Endometrial microvascular endothelial cells (primary cell): ENCODE results near the gene PRR18. TPM values are rescaled to one million over a fixed set of nuclear protein-coding genes. Genes with fewer than 3 reads are reported as not detected.

Experiments used
- in situ Hi-C: cut with HindIII; loops from 2 replicates; pipeline ENCODE4 v1.10.0; 2017; ENCODE audit warnings: low sequenced_read_pairs, low pct_unique_long_range_greater_than_20kb; ENCODE audit errors: inconsistent ontology term
- total RNA-seq: library from RNA; depleted of rRNA; stranded (reverse); fragments of >200 nt; gene quantifications from one replicate; pipeline ENCODE4 v1.2.3, GENCODE V29; 2015; ENCODE audit errors: inconsistent ontology term

The PRR18 gene
- total RNA-seq, 1 donor from 2014 or later: not detected

DNA sequence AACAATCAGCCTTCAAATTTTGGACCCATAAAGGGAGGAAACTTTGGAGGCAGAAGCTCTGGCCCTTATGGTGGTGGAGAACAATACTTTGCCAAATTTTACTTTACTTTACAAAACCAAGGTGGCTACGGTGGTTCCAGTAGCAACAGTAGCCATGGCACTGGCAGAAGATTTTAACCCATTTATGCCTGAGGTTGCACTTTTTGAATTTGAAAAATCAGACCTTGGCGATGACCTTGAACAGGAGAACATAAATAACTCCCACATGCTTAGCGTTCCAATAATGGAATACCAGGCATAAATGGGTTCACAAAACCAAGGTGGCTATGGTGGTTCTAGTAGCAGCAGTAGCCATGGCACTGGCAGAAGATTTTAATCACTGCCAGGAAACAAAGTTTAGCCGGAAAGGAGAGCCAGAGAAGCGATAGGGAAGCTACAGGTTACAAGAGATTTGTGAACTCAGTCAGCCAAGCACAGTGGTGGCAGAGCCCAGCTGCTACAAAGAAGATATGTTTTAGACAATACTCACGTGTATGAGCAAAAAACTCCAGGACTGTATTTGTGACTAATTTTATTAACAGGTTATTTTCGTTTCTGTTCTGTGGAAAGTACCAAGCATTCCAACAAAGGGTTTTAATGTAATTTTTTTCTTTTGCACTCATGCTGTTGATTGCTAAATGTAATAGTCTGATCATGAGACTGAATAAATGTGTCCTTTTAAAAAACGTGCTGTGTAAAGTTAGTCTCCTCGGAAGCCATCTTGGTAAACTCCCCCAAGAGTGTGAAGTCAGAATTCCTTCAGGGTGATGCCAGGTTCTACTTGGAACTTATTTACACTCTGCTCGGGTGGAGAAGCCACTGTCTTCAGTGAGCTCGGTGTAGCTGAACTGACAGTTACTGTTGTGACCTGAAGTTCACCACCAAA, 27.4 kb upstream of the PRR18 start:
- in situ Hi-C loops: no loop called here

DNA sequence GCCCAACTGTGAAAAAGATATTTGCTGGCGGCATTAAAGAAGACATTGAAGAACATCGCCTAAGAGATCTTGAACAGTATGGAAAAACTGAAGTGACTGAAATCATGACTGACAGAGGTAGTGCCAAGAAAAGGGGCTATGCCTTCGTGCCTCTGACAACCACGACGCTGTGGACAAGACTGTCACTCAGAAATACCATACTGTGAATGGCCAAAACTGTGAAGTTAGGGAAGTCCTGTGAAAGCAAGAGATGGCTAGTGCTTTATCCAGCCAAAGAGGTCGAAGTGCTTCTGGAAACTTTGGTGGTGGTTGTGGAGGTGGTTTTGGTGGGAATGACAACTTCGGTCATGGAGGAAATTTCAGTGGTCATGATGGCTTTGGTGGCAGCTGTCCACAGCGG, 26.7 kb upstream of the PRR18 start:
- in situ Hi-C loops: no loop called here

DNA sequence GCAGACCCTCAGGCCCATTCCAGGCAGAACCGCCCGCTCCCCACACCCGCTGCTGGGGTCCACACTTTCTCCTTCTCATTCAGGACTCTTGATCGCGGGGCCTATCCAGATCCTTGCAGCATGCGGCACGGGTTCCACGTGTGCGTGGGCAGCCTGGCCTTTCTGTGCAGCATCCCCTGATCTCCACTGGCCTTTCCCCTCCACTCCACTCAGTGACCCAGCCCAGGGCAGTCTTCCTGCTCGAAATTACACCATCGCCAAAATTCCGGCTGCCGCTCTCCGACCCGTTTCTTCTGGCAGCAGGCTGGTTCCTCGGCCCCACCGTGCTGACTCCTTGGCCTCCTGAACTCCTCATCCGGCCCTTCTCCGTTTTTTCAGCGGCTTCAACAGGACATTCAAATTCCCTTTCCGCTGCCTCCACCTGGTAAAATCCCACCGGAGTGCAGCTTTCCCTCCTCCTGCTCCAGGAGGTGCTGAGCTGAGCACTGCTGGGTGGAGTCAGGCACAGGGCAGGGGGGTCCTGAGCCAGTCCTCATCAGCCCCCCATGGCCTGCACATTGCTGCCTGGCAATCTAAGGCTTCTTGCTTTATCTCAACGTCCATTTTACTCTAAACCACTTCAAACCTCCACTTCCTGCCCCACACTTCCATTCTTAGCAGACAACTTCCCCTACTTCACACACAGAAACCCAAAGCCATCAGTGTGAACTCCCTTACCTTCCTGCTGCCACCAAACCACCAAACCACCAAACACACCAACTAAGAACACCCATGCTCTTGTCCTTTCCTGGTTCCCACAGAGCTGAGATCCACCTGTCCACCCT, 25.2 kb upstream of the PRR18 start:
- in situ Hi-C loops: no loop called here

DNA sequence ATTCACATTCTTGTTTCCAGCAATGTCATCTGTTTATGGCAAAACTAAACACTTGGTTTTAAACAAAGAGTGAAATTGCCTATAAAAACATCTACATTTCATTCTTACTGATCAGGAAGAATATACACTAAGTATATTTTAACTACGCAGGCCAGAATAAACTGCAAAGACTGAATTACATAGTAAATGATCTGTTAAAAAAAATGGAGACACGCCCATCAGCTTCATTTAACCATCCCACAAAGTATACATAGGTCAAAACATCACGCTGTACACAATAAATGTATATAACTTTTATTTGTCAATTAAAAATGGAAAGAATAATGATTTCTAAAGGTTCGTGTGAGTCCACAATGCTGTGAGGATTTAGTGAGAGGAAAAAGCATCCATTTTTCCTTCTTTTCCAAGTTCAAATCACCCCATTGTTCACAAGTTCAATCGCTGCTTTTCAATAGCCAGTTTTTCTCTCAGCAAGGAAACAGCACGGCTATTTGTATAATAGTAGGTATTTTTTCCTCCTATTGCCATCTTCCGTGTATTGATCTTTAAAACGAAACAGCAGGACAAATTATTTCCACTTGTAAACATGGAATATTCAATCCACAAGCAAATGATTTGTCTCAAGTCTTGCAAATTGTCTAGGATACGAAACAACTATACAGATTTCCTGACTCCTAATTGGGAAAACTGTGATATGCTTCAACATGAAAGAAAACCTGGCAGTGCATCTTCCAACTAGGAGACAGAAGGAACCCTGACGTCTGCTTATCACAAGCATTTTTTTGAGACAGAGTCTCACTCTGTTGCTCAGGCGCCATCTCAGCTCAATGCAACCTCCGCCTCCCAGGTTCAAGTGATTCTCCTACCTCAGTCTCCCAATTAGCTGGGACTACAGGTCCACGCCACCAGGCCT, 23.6 kb upstream of the PRR18 start:
- in situ Hi-C loops: no loop called here

DNA sequence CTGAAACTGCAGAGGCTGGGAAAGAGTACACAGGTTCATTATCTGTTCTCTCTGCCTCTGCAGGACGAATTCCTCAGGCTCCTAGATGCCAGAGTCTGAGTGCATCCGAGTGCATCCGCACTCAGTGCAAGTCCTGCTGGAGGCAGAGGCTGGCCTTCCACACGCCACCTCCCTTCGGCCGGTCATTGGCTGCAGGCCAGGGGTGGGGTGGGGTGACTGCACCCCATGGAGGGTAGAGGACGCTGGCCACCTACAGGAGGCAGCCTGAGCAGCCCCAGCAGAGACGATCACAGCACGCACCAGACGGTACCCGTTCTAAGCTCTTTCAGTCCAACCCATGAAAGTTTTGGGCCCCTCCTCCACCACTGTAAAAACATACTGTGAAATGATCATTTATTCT, 22.4 kb upstream of the PRR18 start:
- in situ Hi-C loops: no loop called here

DNA sequence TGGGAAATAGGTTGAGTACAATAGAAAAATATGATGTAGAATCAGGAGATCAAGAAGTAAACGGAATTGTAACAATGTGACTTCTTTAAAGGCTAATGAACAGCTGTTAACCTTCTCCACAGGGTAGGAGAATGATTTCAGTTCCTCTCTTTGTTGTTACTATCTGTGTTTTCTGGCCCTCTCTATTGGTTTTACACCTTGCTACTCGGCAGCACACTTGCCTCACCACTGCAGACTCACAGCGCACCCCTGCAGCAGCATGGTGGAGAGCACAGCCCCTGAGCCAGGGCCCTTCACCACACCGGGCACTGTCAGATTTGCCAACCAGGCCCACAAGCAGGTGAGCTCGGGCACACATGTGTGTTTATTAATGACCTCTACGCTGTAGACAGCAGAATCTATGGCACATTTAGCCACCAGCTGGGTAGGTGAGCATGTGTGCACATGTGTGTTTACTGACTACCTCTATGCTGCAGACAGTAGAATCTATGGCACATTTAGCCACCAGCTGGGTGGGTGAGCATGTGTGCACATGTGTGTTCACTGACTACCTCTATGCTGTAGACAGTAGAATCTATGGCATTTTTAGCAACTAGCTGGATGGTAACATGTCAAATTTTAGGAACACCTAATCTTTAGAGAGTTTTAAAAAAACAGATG, 17.3 kb upstream of the PRR18 start:
- in situ Hi-C loops: no loop called here

DNA sequence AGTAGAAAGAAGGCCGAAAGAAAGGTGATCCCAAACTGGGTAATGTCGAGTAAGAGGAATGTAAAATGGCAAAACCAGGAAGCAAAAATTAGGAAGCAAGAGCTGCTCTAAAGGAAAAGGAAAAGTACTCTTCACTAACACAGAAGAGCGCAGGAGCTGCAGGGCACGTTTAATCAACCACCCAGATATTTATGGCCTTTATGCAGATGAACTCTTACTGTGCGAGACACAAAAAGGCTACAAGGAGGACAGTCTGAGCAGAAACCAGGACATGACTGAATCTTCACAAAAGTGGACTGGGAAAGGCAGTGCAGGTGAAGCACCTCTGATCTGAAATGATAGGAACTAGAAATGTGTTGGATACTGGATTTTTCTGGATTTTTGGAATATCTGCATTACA, 15.2 kb upstream of the PRR18 start:
- in situ Hi-C loops: no loop called here

DNA sequence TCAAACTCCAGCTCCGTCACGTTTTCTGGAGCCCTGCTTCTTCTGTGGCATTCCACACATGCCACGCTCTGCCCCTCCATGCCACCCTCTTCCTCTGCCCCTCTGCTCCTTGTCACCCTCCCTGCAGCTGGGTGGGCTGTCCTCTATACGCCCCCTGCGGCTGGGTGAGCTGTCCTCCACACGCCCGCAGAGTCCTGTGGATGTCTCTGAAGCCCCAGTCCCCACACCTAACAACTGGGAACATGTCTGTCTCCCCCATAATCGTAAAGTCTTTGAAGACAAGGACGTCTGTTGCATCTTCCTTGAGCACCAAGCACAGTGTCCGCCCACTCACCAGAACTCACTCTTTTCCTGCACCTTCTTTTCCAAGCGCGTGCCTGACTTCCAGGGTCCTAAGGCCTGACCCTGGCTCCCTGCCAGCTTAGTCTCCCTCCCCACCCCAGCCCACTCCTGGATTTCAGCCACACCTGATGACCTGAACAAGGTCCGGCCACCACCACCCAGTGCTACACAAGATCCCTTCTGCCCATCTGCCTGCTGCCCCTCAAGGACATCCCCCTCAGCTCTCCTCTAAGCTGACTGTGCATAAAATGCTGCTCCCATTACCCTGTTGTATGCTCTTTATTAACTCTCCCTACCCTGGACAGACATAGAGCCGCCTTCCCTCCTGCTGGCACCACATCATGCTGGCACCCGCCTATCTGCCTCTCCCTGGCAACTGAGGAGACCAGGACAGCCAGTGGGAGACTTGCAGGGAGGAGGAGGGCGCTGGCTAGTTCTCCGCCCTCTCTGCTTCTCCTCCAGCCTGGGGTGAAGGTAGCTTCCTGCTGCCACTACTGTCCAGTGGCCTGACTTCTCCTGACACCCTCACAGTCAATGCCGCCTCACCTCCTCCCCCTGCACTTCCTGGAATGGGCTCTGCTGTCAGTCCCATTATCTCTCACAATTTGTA, 10.7 kb upstream of the PRR18 start:
- in situ Hi-C loops: no loop called here

DNA sequence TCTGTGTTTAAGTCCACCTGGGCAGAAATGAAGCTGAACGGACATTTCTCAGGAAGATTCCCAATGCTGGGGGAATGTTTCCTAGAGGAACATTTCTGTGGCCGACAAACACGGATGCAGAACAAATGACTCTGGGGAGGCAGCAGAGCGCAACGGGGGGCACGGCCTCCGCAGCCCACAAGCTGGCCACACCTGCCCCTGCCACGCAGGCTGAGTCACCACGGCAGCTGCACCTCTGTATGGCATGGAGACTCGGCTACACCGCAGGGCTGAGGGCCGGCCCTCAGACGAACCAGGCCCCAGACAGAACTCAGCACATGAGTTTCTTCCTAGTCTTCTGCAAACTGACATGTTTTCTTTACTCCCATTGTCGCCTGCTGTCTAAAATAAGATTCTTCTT, 10.0 kb upstream of the PRR18 start:
- in situ Hi-C loops: no loop called here

DNA sequence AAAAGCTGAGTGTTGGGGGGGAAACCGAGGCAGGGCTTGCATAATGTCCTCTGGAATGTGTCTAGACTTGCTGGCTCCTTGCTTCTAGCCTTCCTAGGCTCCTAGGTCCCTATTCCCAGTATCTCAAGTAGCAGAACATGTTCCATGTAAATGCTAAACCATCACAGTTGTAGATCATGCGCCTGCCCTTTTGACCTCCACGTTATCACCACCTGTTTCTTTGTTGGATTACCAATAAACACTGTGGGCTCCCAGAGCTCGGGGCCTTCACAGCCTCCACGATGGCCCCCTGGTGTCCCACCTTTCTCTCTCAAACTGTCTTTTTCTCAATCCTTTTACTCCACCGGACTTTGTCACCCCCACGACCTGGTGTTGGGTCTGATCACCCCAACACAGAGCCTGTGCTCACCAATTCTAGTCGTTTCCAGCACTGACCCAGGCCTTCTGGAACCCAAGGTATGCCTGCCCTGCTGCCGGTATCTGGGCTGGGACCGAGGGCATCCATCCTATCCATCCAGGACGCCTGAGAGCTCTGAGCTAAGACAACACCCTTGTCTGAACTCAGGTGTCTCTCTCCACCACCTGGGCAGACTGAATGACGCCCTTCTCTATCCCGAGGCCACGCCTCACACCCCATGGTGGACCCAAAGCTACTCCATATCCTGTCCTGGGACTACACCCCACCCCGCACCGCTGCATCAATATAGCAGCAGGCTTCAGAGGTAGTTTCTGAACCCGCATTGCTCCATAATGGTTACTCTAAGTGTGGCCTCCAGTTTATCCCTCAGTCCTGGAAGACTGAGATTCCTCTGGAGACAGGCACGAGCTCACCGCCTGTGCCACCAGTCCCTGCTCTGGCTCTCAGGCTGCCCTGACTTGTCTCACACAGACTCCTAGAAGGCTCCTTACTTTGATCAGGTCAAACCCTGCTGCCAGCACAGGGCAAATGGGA, 9.3 kb upstream of the PRR18 start:
- in situ Hi-C loops: no loop called here

DNA sequence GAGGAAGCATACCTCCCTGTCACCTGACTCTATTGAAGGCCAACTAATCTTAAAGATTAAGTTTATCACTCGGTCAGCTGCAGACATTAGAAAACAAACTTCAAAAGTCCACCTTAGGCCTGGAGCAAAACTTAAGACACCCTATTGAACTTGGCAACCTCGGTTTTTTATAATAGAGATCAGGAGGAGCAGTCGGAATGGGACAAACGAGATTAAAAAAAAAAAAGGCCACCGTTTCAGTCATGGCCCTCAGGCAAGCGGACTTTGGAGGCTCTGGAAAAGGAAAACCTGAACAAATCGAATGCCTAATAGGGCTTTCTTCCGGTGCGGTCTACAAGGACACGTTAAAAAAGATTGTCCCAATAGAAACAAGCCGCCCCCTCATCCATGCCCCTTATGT, 7.2 kb upstream of the PRR18 start:
- in situ Hi-C loops: no loop called here

DNA sequence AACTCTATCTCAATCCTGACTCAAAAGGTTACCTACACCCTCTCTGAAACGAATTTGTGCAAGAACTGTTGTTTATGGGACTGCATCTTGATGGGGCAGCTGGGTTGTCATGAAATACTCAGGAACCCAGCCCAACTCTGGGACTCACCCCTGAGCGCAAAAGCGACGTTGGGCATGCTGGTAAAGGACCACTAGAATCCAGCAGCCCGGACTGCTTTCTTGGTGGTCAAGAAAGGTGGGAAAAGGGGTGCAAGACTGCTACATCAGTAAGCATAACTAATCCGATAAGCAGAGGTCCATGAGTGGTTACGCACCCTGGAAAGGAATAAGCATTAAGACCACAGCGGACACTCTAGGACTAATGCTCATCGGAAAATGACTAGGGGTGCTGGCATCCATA, 6.3 kb upstream of the PRR18 start:
- in situ Hi-C loops: no loop called here

DNA sequence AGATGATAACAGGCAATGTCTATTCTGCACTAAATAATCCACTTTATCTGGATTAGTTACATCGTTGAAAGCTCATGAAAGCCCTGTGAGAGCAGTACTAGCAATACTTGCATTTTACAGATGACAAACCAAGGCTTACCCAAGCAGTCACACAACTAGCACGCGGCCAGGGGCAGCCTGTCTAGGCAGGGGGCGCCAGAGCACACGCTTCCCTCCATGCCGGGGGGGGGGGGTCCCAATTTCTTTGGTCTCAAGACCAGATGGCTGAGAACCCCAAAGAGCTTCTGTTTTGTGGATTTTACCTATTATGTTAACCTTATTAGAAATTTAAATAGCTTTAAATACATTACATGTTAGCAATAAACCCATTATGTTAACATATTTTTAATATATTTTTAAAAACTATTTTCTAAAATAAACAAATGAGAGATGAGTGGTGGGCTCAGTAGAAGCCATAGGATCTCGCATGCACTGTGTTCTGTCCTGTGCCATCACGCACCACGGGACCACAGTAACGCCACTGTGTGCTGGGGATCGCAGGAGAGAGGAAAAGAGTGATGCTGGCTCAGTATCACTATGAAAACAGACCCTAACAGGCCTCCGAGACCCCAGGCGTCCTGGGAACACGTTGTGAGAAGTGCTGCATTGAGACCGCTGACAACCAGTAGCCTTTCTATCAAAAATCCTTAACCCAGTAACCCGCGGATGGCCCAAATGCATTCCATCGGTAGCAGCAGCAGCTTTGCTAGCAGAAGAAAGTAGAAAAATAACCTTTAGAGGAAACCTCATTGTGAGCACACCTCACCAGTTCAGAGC, 5.3 kb upstream of the PRR18 start:
- in situ Hi-C loops: no loop called here

DNA sequence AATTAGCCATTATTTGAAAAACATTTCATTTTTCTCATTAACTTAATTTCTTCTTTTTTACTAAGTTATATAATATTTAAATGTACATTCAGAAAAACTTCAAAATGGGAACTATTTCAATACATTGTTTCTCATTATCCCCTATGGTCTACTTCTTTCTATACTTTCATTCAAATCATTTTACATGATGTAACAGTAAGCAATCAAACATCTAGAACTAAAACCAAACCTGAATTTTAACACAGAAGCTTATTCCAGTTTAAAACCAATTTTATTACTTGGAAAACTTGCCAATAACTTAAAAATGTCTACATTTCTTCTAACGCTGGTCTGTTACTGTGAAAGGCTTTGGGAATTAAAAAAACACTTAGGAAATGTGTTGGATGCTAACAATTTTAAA, 4.6 kb upstream of the PRR18 start:
- in situ Hi-C loops: no loop called here

DNA sequence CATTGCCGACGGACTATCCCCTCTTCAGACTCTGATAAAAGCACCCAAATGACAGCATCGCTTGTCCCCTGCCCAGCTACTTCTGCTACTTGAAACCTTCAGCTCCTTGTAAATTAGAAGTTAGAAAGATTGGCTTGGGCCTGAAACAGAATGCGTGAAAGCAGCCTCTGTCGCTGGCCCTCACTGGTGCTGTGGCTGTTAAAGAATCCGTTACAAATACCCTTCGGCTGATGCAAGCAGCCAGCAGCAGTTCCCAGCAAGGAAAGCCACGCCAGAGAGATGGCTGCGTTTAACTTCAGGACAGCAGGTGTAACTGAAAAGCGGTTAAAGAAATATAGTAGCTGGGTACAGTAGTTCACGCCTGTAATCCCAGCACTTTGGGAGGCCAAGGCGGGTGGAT, 2.4 kb upstream of the PRR18 start:
- in situ Hi-C loops: no loop called here

DNA sequence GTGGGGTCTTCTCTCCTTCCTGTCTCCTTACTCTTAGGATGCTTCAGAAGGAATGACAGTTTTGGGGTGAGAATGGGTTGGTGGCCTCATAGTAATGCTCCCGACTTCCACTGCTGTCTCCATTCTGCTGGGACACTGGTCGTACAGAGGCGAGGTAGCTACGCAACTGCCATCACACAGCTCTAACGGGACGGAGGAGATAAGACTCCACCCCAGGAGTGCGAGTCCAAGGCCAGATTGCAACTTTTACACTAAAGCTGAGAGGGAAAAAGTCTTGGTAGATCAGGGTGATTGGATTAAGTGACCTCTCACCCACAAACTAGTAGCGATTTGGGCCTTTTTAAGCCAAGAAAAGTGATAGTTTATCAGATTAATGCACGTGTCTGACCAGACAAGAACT, 1.8 kb upstream of the PRR18 start:
- in situ Hi-C loops: no loop called here
